H1 (cell line): ENCODE measurements around the gene MSMP. TPM values are rescaled to one million over a fixed set of nuclear protein-coding genes. Genes with fewer than 3 reads are reported as not detected.
A peak's percentile ranks its signal among the peaks of the same experiment; 100 is the strongest.

Experiments used
- CTCF ChIA-PET: fragments of 300-600 bp; sonication (Branson Sonifier 250); formaldehyde crosslinking; loops from one replicate; lab custom pipeline; 2021; ENCODE audit not compliant: partially characterized antibody; lab: Charles Lee
- POLR2A ChIA-PET: fragments of 300-600 bp; sonication (Branson Sonifier 250); formaldehyde crosslinking; loops from one replicate; lab custom pipeline; 2021; ENCODE audit warnings: inconsistent platforms; ENCODE audit not compliant: partially characterized antibody; lab: Charles Lee
- DNase-seq, 2 experiments: peaks; one replicate each; pipeline versions ENCODE4 v3.0.0 to v3.0.0-alpha.2; 2010 to 2022; ENCODE audit warnings: low spot score in 2 of 2, low read depth in 1 of 2, mixed read lengths in 1 of 2
- FAIRE-seq: peaks from 2 replicates; lab custom pipeline; 2011; peaks lifted over from hg19 to GRCh38; lab: Jason Lieb, UNC
- H2AFZ ChIP-seq: 2 replicates; pipeline ENCODE4 v1.8.1; 2012; ENCODE audit warnings: low read length, inconsistent platforms
- H2AK5ac ChIP-seq: 2 replicates; pipeline ENCODE4 v1.6.1; 2013; ENCODE audit warnings: low read depth, low read length
- H2BK120ac ChIP-seq: replicated peaks from 2 replicates; pipeline ENCODE3; 2013; ENCODE audit warnings: low read depth, low read length, inconsistent platforms
- H2BK12ac ChIP-seq: 2 replicates; pipeline ENCODE4 v1.6.1; 2013; ENCODE audit warnings: low read depth, low read length
- H2BK15ac ChIP-seq: 2 replicates; pipeline ENCODE4 v1.6.1; 2013; ENCODE audit warnings: low read length
- H2BK20ac ChIP-seq: 2 replicates; pipeline ENCODE4 v1.6.1; 2013; ENCODE audit warnings: low read length
- H2BK5ac ChIP-seq: 2 replicates; pipeline ENCODE4 v1.6.1; 2013; ENCODE audit warnings: low read depth, low read length
- H3K14ac ChIP-seq: 2 replicates; pipeline ENCODE4 v1.6.1; 2013; ENCODE audit warnings: inconsistent platforms; ENCODE audit not compliant: insufficient read length
- H3K18ac ChIP-seq: 2 replicates; pipeline ENCODE4 v1.6.1; 2013; ENCODE audit warnings: low read length; ENCODE audit errors: extremely low read depth
- H3K23ac ChIP-seq: 2 replicates; pipeline ENCODE4 v1.6.1; 2013; ENCODE audit warnings: inconsistent platforms; ENCODE audit not compliant: insufficient read length
- H3K23me2 ChIP-seq: 2 replicates; pipeline ENCODE4 v1.6.1; 2013; ENCODE audit warnings: low read depth, low read length
- H3K27ac ChIP-seq: 2 replicates; pipeline ENCODE4 v1.6.1; 2011; ENCODE audit warnings: low read depth, low read length, inconsistent platforms
- H3K27me3 ChIP-seq, 4 experiments: replicated peaks in 1 of 4; 1 replicate in 1 of 4; 2 replicates in 3 of 4; pipeline versions ENCODE4 v1.6.1 to v1.8.1; 2011 to 2013; ENCODE audit warnings: low read length in 3 of 4, mild to moderate bottlenecking in 3 of 4, inconsistent platforms in 2 of 4, mixed read lengths in 2 of 4, moderate library complexity in 1 of 4; ENCODE audit not compliant: control insufficient read depth in 3 of 4, insufficient read depth in 3 of 4; ENCODE audit errors: extremely low read depth in 1 of 4
- H3K36me3 ChIP-seq, 4 experiments: 2 replicates each; pipeline versions ENCODE4 v1.6.1 to v1.8.1; 2011 to 2013; ENCODE audit warnings: mild to moderate bottlenecking in 4 of 4, low read length in 3 of 4, moderate library complexity in 2 of 4, control low read depth in 1 of 4, inconsistent platforms in 1 of 4; ENCODE audit not compliant: insufficient read depth in 4 of 4, control insufficient read depth in 2 of 4
- H3K4ac ChIP-seq: replicated peaks from 2 replicates; pipeline ENCODE3; 2013; ENCODE audit warnings: low read length, low read depth, mixed read lengths, inconsistent platforms; ENCODE audit not compliant: insufficient read length
- H3K4me1 ChIP-seq, 4 experiments: replicated peaks in 1 of 4; 1 replicate in 1 of 4; 2 replicates in 3 of 4; pipeline versions ENCODE4 v1.6.1 to v1.8.1; 2011 to 2013; ENCODE audit warnings: low read length in 3 of 4, inconsistent platforms in 2 of 4, mixed read lengths in 1 of 4; ENCODE audit not compliant: insufficient read depth in 4 of 4, control insufficient read depth in 3 of 4
- H3K4me2 ChIP-seq, 2 experiments: 2 replicates each; pipeline versions ENCODE4 v1.6.1 to v1.8.1; 2011 to 2013; ENCODE audit warnings: low read depth in 2 of 2, low read length in 2 of 2, control low read depth in 1 of 2, inconsistent platforms in 1 of 2, mild to moderate bottlenecking in 1 of 2; ENCODE audit not compliant: insufficient read depth in 1 of 2
- H3K4me3 ChIP-seq, 4 experiments: fragments of 200-600, 300-600 bp in 1 of 4; sonication (generic), shearing (Covaris generic), sonication (Bioruptor Twin) in 1 of 4; 2 replicates each; pipeline versions ENCODE4 v1.5.1 to v1.8.1; 2011 to 2016; ENCODE audit warnings: low read length in 4 of 4, low read depth in 3 of 4, control low read depth in 2 of 4, inconsistent platforms in 2 of 4, mild to moderate bottlenecking in 2 of 4, mixed read lengths in 1 of 4, moderate library complexity in 1 of 4; ENCODE audit not compliant: insufficient read depth in 2 of 4; ENCODE audit errors: extremely low read depth in 1 of 4
- H3K56ac ChIP-seq: replicated peaks from 2 replicates; pipeline ENCODE3; 2013; ENCODE audit warnings: low read depth, mild to moderate bottlenecking, mixed read lengths, low read length, inconsistent platforms; ENCODE audit not compliant: insufficient read length
- H3K79me1 ChIP-seq: 2 replicates; pipeline ENCODE4 v1.6.1; 2013; ENCODE audit warnings: low read depth, low read length, control low read depth
- H3K79me2 ChIP-seq, 2 experiments: 2 replicates each; pipeline versions ENCODE4 v1.6.1 to v1.8.1; 2012 to 2013; ENCODE audit warnings: low read length in 2 of 2, mild to moderate bottlenecking in 2 of 2, inconsistent platforms in 1 of 2; ENCODE audit not compliant: insufficient read depth in 2 of 2, control insufficient read depth in 1 of 2
- H3K9ac ChIP-seq, 4 experiments: replicated peaks in 1 of 4; 1 replicate in 1 of 4; 2 replicates in 3 of 4; pipeline versions ENCODE4 v1.6.1 to v1.8.1; 2011 to 2013; ENCODE audit warnings: low read depth in 3 of 4, low read length in 3 of 4, control low read depth in 2 of 4, mild to moderate bottlenecking in 2 of 4, moderate library complexity in 2 of 4, inconsistent platforms in 1 of 4; ENCODE audit errors: extremely low read depth in 1 of 4
- H3K9me3 ChIP-seq, 2 experiments: 2 replicates each; pipeline versions ENCODE4 v1.6.1 to v1.8.1; 2012 to 2013; ENCODE audit warnings: mild to moderate bottlenecking in 2 of 2, moderate library complexity in 2 of 2, control low read depth in 1 of 2, inconsistent platforms in 1 of 2, low read depth in 1 of 2, low read length in 1 of 2, mixed read lengths in 1 of 2; ENCODE audit not compliant: insufficient read depth in 2 of 2
- H4K20me1 ChIP-seq, 2 experiments: replicated peaks in 1 of 2; 2 replicates each; pipeline versions ENCODE3 to v1.8.1; 2011 to 2013; ENCODE audit warnings: inconsistent platforms in 2 of 2, low read length in 2 of 2, mild to moderate bottlenecking in 1 of 2; ENCODE audit not compliant: insufficient read depth in 2 of 2, control insufficient read depth in 1 of 2
- H4K5ac ChIP-seq: 2 replicates; pipeline ENCODE4 v1.6.1; 2013; ENCODE audit warnings: low read length, low read depth, mixed read lengths, inconsistent platforms; ENCODE audit not compliant: insufficient read length
- H4K8ac ChIP-seq: 2 replicates; pipeline ENCODE4 v1.8.0; 2013; ENCODE audit warnings: mild to moderate bottlenecking, moderate library complexity, low read length, inconsistent platforms; ENCODE audit not compliant: insufficient read depth; ENCODE audit errors: extremely low read depth
- H4K91ac ChIP-seq: replicated peaks from 2 replicates; pipeline ENCODE3; 2013; ENCODE audit warnings: low read length, mixed read lengths, inconsistent platforms; ENCODE audit not compliant: insufficient read length
- CBX5 ChIP-seq: fragments of 300-800, 300-1000 bp; sonication (generic); IDR thresholded peaks from 2 replicates; pipeline ENCODE4 v1.7.1; 2016; ENCODE audit warnings: antibody characterized with exemption, low read length, low read depth
- EZH2 ChIP-seq: fragments of 200-600 bp; sonication (generic); IDR thresholded peaks from 2 replicates; pipeline ENCODE4 v1.7.1; 2012; ENCODE audit warnings: low read depth, mild to moderate bottlenecking, moderate library complexity, low read length, inconsistent platforms; ENCODE audit not compliant: severe bottlenecking
- RAD21 ChIP-seq, 2 experiments: IDR thresholded peaks in 1 of 2; conservative IDR thresholded peaks in 1 of 2; 2 replicates each; pipeline ENCODE4 v1.6.1; 2011; ENCODE audit warnings: low read depth in 2 of 2, low read length in 2 of 2, improper control_type of control experiment in 1 of 2, inconsistent platforms in 1 of 2, mild to moderate bottlenecking in 1 of 2, moderate library complexity in 1 of 2
- SAP30 ChIP-seq: fragments of 300-600 bp; sonication (generic); IDR thresholded peaks from 2 replicates; pipeline ENCODE4 v1.7.1; 2012; ENCODE audit warnings: low read length, moderate library complexity, mild to moderate bottlenecking, inconsistent platforms; ENCODE audit not compliant: insufficient read depth, insufficient replicate concordance
- SP1 ChIP-seq: IDR thresholded peaks from 2 replicates; pipeline ENCODE4 v1.6.1; 2011; ENCODE audit warnings: low read depth, low read length
- SP4 ChIP-seq: IDR thresholded peaks from 2 replicates; pipeline ENCODE4 v1.6.1; 2012; ENCODE audit warnings: low read length, inconsistent platforms
- TBP ChIP-seq: IDR thresholded peaks from 2 replicates; pipeline ENCODE4 v1.6.1; 2011; ENCODE audit warnings: low read depth, low read length, improper control_type of control experiment
- WGBS, 2 experiments: shearing (Covaris generic) in 1 of 2; methylation state at CpG; one replicate each; pipeline versions ENCODE4 v1.1.6 to v1.1.7; 2013 to 2015; ENCODE audit warnings: low lambda C conversion rate in 2 of 2, mixed read lengths in 2 of 2, inconsistent platforms in 1 of 2, low coverage in 1 of 2, missing lambda C conversion rate in 1 of 2; ENCODE audit not compliant: insufficient replicate concordance in 2 of 2, insufficient coverage in 1 of 2, insufficient read length in 1 of 2; ENCODE audit errors: extremely low coverage in 1 of 2, missing lambda C conversion rate in 1 of 2; 5-methylcytosine and 5-hydroxymethylcytosine counted together
- polyA plus RNA-seq, 7 experiments: library from polyadenylated mRNA; depleted of rRNA in 3 of 7; stranded (reverse) in 5 of 7; unstranded in 2 of 7; fragments of >200 nt in 5 of 7; fragments of 200-250 nt in 2 of 7; gene quantifications; 1 replicate in 5 of 7; 2 replicates in 1 of 7; 4 replicates in 1 of 7; pipeline versions ENCODE4 v1.2.1 to v1.2.3, GENCODE V29; 2011 to 2013; ENCODE audit warnings: missing spikeins in 2 of 7, mixed read lengths in 2 of 7
- total RNA-seq: library from RNA; stranded (reverse); fragmentation: NEBNext Ultra II Directional; extraction: Animal tissue kit (Norgen Biotek cat#: 25700); gene quantifications from 2 replicates; pipeline ENCODE4 v1.2.1, GENCODE V29; 2021
- TF ChIP-seq, protein P1 (sequence below), 3 experiments: IDR thresholded peaks; 1 replicate in 2 of 3; 2 replicates in 1 of 3; pipeline versions ENCODE4 v1.5.1 to v1.6.1; 2011; ENCODE audit warnings: low read length in 3 of 3, mild to moderate bottlenecking in 3 of 3, inconsistent platforms in 2 of 3, low read depth in 1 of 3, moderate library complexity in 1 of 3; ENCODE audit not compliant: insufficient read depth in 1 of 3; ENCODE audit errors: control extremely low read depth in 1 of 3

The MSMP gene
- total and polyA plus RNA-seq, 2 of the 8 experiments (the other 6 are each of a cell fraction or from before 2014, with no cell fraction given) = 0.53 TPM; not detected in 1

- Histone ChIP-seq H4K91ac (no peak overlapping the region), H3K79me2 (peaks cover 2 to 59% of the 10 kb centered on the region in 2 experiments), H2AFZ (no peak overlapping the region), H3K23me2 (peaks cover 15% of the 10 kb centered on the region; the same call in 1 of the 2 replicates), H2AK5ac (peak overlapping the region; percentile 17; the same call in 1 of the 2 replicates), H3K9ac (no peak overlapping the region), H3K4me2 (peak overlapping the region; percentile 92 to 94), H2BK12ac (no peak overlapping the region), H2BK120ac (no peak overlapping the region), H2BK5ac (no peak overlapping the region), H3K79me1 (peaks cover 16% of the 10 kb centered on the region), H3K18ac (no peak overlapping the region), H3K4me1 (peaks cover 21 to 46% (median 32%) of the 10 kb centered on the region in 4 experiments), H3K4me3 (peak overlapping the region in 2 of 4 experiments; percentile 24 to 79; a peak in 3 of 8 replicates), H3K14ac (no peak overlapping the region), H4K8ac (no peak overlapping the region), H3K4ac (no peak overlapping the region), H3K36me3 (peaks cover 0 to 5% (median 2%) of the 10 kb centered on the region in 4 experiments), H3K27ac (no peak overlapping the region), H2BK15ac (no peak overlapping the region), H2BK20ac (no peak overlapping the region), H4K20me1 (peaks cover 0 to 6% of the 10 kb centered on the region in 2 experiments), H4K5ac (no peak overlapping the region), H3K9me3 (no peaks in the 10 kb centered on the region; a peak in 1 of 4 replicates), H3K56ac (no peak overlapping the region), H3K23ac (no peak overlapping the region), H3K27me3 (no peaks in the 10 kb centered on the region)
- no peak for FAIRE-seq
- WGBS, 2 experiments = 21% methylated on average over 6 of the region's 6 CpGs; no CpG with 5 or more reads in 1 of the 2 experiments
- DNase-seq = no peak
- CTCF ChIA-PET = interaction anchor here (0.6 to 16.0 kb wide), 16 partner anchors 11 to 195 kb away, joined by 3 to 198 read pairs (median 10); partner anchors contain the start of genes ARHGEF39, CCDC107, GBA2 and MSMP
- POLR2A ChIA-PET = interaction anchor here (0.6 to 11.1 kb wide), 10 partner anchors 11 to 83 kb away, joined by 3 to 158 read pairs (median 10); partner anchors contain the start of genes ARHGEF39, GBA2, RGP1 and TPM2
- TF ChIP-seq RAD21 (IDR thresholded peaks at IDR 0.05 in 1 of 2, conservative IDR thresholded peaks at IDR 0.05 in 1 of 2; ENCODE audit: low read depth in 2 of 2, low read length in 2 of 2) (peak in 1 of 2 experiments; percentile 30; a peak in 2 of 4 replicates), SAP30 (no peak), EZH2 (no peak), CBX5 (no peak), TBP (0 out of 2 replicates have a peak, but pooled peaks have one; percentile 13), SP4 (no peak), SP1 (peak; percentile 6; the same call in 1 of the 2 replicates)
- TF ChIP-seq, protein P1, sequence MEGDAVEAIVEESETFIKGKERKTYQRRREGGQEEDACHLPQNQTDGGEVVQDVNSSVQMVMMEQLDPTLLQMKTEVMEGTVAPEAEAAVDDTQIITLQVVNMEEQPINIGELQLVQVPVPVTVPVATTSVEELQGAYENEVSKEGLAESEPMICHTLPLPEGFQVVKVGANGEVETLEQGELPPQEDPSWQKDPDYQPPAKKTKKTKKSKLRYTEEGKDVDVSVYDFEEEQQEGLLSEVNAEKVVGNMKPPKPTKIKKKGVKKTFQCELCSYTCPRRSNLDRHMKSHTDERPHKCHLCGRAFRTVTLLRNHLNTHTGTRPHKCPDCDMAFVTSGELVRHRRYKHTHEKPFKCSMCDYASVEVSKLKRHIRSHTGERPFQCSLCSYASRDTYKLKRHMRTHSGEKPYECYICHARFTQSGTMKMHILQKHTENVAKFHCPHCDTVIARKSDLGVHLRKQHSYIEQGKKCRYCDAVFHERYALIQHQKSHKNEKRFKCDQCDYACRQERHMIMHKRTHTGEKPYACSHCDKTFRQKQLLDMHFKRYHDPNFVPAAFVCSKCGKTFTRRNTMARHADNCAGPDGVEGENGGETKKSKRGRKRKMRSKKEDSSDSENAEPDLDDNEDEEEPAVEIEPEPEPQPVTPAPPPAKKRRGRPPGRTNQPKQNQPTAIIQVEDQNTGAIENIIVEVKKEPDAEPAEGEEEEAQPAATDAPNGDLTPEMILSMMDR (IDR thresholded peaks at IDR 0.05; ENCODE audit: control extremely low read depth in 1 of 3, insufficient read depth in 1 of 3, low read depth in 1 of 3, low read length in 3 of 3) = peak; percentile 41 to 72 (median 50)
These were observed 24.2 kb downstream of the MSMP start for GRCh38 chr9:35729700-35730485.
